Tibial artery (tissue), 4 donors: ENCODE data around the gene ZNF316.

Experiments
- DNase-seq, 2 donors: peaks; one replicate each; pipeline ENCODE4 v3.0.0-alpha.2; 2019
- H3K27ac ChIP-seq, 2 donors: fragments of 200-600 bp; sonication (generic) in 1 of 2; 1 replicate in 1 of 2; 2 replicates in 1 of 2; pipeline ENCODE4 v1.5.1; 2018 to 2019; ENCODE audit warnings: mild to moderate bottlenecking in 1 of 2
- H3K27me3 ChIP-seq, 2 donors: fragments of 200-600 bp; sonication (generic) in 1 of 2; one replicate each; pipeline versions ENCODE4 v1.5.1 to v1.6.0; 2016 to 2019
- H3K36me3 ChIP-seq, 3 donors: fragments of 200-600 bp; sonication (generic) in 2 of 3; one replicate each; pipeline ENCODE4 v1.5.1; 2016 to 2019; ENCODE audit warnings: mild to moderate bottlenecking in 2 of 3
- H3K4me1 ChIP-seq, 4 donors: fragments of 200-600 bp; sonication (generic) in 2 of 4; 1 replicate in 3 of 4; 2 replicates in 1 of 4; pipeline ENCODE4 v1.5.1; 2016 to 2019
- H3K4me3 ChIP-seq, 2 donors: fragments of 200-600 bp; sonication (generic) in 1 of 2; 1 replicate in 1 of 2; 2 replicates in 1 of 2; pipeline ENCODE4 v1.5.1; 2018 to 2019; ENCODE audit warnings: mild to moderate bottlenecking in 2 of 2
- H3K9me3 ChIP-seq, 3 donors: fragments of 200-600 bp; sonication (generic) in 1 of 3; one replicate each; pipeline ENCODE4 v1.5.1; 2016 to 2019
- CTCF ChIP-seq, 2 experiments: fragments of 200-600 bp in 1 of 2; fragments of 450-650 bp in 1 of 2; IDR thresholded peaks; one replicate each; pipeline ENCODE4 v1.5.1; 2017 to 2019; ENCODE audit warnings: antibody characterized with exemption in 2 of 2, mild to moderate bottlenecking in 1 of 2, moderate library complexity in 1 of 2
- intact Hi-C: fragments of 100-400 bp; cut with DNase I; formaldehyde crosslinking; loops from one replicate; pipeline ENCODE4 v1.15.0; 2023; ENCODE audit warnings: low total_unique reads

Gene ZNF316

GRCh38 chr7:6680146-6680545 is 43.0 kb downstream of the ZNF316 start:
- H3K27ac ChIP-seq: no peak overlapping the region
- no peaks in the 10 kb centered on the region for H3K27me3 ChIP-seq
- peaks cover 31 to 97% (median 96%) of the 10 kb centered on the region in 3 donors for H3K9me3 ChIP-seq
- H3K4me1 ChIP-seq: no peaks in the 10 kb centered on the region
- no peak for TF ChIP-seq CTCF (IDR thresholded peaks at IDR 0.05)
- peaks cover 0 to 17% (median 10%) of the 10 kb centered on the region in 3 donors for H3K36me3 ChIP-seq
- intact Hi-C loops: no loop called here
- H3K4me3 ChIP-seq: no peak overlapping the region
- no peak for DNase-seq

GRCh38 chr7:6691103-6691502 is 54.0 kb downstream of the ZNF316 start:
- no peak overlapping the region for H3K4me3 ChIP-seq
- no peaks in the 10 kb centered on the region for H3K4me1 ChIP-seq
- no peaks in the 10 kb centered on the region for H3K27me3 ChIP-seq
- peaks cover 31 to 100% (median 96%) of the 10 kb centered on the region in 3 donors for H3K9me3 ChIP-seq
- no peak for DNase-seq
- intact Hi-C loops: no loop called here
- no peak overlapping the region for H3K27ac ChIP-seq
- TF ChIP-seq CTCF (IDR thresholded peaks at IDR 0.05): no peak
- H3K36me3 ChIP-seq: peaks cover 98 to 100% (median 99%) of the 10 kb centered on the region in 3 donors

- H3K9me3 ChIP-seq: peaks cover 31 to 100% (median 96%) of the 10 kb centered on the region in 3 donors
- H3K27me3 ChIP-seq: no peaks in the 10 kb centered on the region
- no peak for TF ChIP-seq CTCF (IDR thresholded peaks at IDR 0.05)
- no peak overlapping the region for H3K27ac ChIP-seq
- H3K4me3 ChIP-seq: no peak overlapping the region
- H3K4me1 ChIP-seq: no peaks in the 10 kb centered on the region
- peaks cover 100% of the 10 kb centered on the region in 3 donors for H3K36me3 ChIP-seq
- no peak for DNase-seq
- intact Hi-C loops: no loop called here
Observed at GRCh38 chr7:6691609-6692106, 54.5 kb downstream of the ZNF316 start.

GRCh38 chr7:6700793-6701192 is 63.7 kb downstream of the ZNF316 start:
- Histone ChIP-seq H3K4me1 (peaks cover 0 to 28% (median 22%) of the 10 kb centered on the region in 4 donors), H3K27me3 (no peaks in the 10 kb centered on the region), H3K36me3 (peaks cover 77 to 86% (median 77%) of the 10 kb centered on the region in 3 donors), H3K9me3 (peaks cover 0 to 39% (median 35%) of the 10 kb centered on the region in 3 donors), H3K4me3 (no peak overlapping the region), H3K27ac (no peak overlapping the region)
- no peak for TF ChIP-seq CTCF (IDR thresholded peaks at IDR 0.05)
- intact Hi-C loops: no loop called here
- no peak for DNase-seq

GRCh38 chr7:6701860-6702259 is 64.7 kb downstream of the ZNF316 start:
- Histone ChIP-seq H3K4me3 (no peak overlapping the region), H3K9me3 (peaks cover 0 to 29% (median 26%) of the 10 kb centered on the region in 3 donors), H3K27me3 (no peaks in the 10 kb centered on the region), H3K4me1 (peaks cover 0 to 30% (median 24%) of the 10 kb centered on the region in 4 donors), H3K27ac (no peak overlapping the region), H3K36me3 (peaks cover 66 to 76% (median 67%) of the 10 kb centered on the region in 3 donors)
- intact Hi-C loops: no loop called here
- no peak for DNase-seq
- no peak for TF ChIP-seq CTCF (IDR thresholded peaks at IDR 0.05)
